Activated naive CD8-positive, alpha-beta T cell treated with anti-CD3 and anti-CD28 coated beads, Interleukin-2, amount 50 U/mL, for 16 hours (primary cell): ENCODE data around the gene FTCDNL1.

Experiments used
- DNase-seq: peaks from one replicate; pipeline ENCODE4 v3.0.0-alpha.2; 2020; ENCODE audit warnings: low read depth, low spot score

FTCDNL1 gene

GRCh38 chr2:199842631-199843395 is 8.2 kb downstream of the FTCDNL1 start:
- no peak for DNase-seq

GRCh38 chr2:199841409-199841808 is 9.6 kb downstream of the FTCDNL1 start:
- no peak for DNase-seq

- DNase-seq: no peak
Observed at GRCh38 chr2:199838399-199838798, 12.6 kb downstream of the FTCDNL1 start.

- no peak for DNase-seq
Observed at GRCh38 chr2:199836943-199837342, 14.0 kb downstream of the FTCDNL1 start.

GRCh38 chr2:199833525-199833924 is 17.5 kb downstream of the FTCDNL1 start:
- DNase-seq: no peak

- DNase-seq: no peak
Observed at GRCh38 chr2:199830531-199830930, 20.5 kb downstream of the FTCDNL1 start.

GRCh38 chr2:199829628-199830027 is 21.4 kb downstream of the FTCDNL1 start:
- DNase-seq: no peak

- no peak for DNase-seq
Observed at GRCh38 chr2:199819746-199820145, 31.2 kb downstream of the FTCDNL1 start.

GRCh38 chr2:199818754-199819153 is 32.2 kb downstream of the FTCDNL1 start:
- no peak for DNase-seq

GRCh38 chr2:199818026-199818425 is 33.0 kb downstream of the FTCDNL1 start:
- no peak for DNase-seq

- DNase-seq: no peak
Observed at GRCh38 chr2:199814817-199815211, 36.2 kb downstream of the FTCDNL1 start.

- no peak for DNase-seq
Observed at GRCh38 chr2:199814101-199814816, 36.7 kb downstream of the FTCDNL1 start.

GRCh38 chr2:199812493-199812892 is 38.5 kb downstream of the FTCDNL1 start:
- DNase-seq: no peak

GRCh38 chr2:199811346-199811745 is 39.6 kb downstream of the FTCDNL1 start:
- no peak for DNase-seq

GRCh38 chr2:199810422-199811171 is 40.4 kb downstream of the FTCDNL1 start:
- no peak for DNase-seq

- DNase-seq: no peak
Observed at GRCh38 chr2:199807966-199808365, 43.0 kb downstream of the FTCDNL1 start.

- no peak for DNase-seq
Observed at GRCh38 chr2:199806179-199806578, 44.8 kb downstream of the FTCDNL1 start.

- no peak for DNase-seq
Observed at GRCh38 chr2:199804831-199805230, 46.2 kb downstream of the FTCDNL1 start.

- no peak for DNase-seq
Observed at GRCh38 chr2:199798831-199799580, 52.0 kb downstream of the FTCDNL1 start.

GRCh38 chr2:199797431-199798403 is 53.3 kb downstream of the FTCDNL1 start:
- DNase-seq: no peak
